ENCODE results near the gene KLK4.
"Not testable (repeated sequence)": the region's sequence is repeated elsewhere in the genome, so short reads cannot be mapped to it uniquely, and the experiment has no call there.

KLK4 gene

GRCh38 chr19:50912727-50913716 is 1.8 kb upstream of the KLK4 start:
- peak; percentile 10 for DNase-seq (ENCODE audit: low read depth, low spot score)

- no peak for DNase-seq (ENCODE audit: low read depth, low spot score)
These were observed 956 bp upstream of the KLK4 start for GRCh38 chr19:50912102-50912599.

- DNase-seq (ENCODE audit: low read depth, low spot score): no peak
These were observed 473 bp downstream of the KLK4 start for GRCh38 chr19:50910722-50911121.

GRCh38 chr19:50909240-50910070 is 1.7 kb downstream of the KLK4 start:
- DNase-seq (ENCODE audit: low read depth, low spot score): no peak

- DNase-seq (ENCODE audit: low read depth, low spot score): no peak
These were observed 2.9 kb downstream of the KLK4 start for GRCh38 chr19:50908336-50908735.

- DNase-seq (ENCODE audit: low read depth, low spot score): no peak
These were observed 5.0 kb downstream of the KLK4 start for GRCh38 chr19:50906217-50906616.

GRCh38 chr19:50902640-50903039 is 8.6 kb downstream of the KLK4 start:
- no peak for DNase-seq (ENCODE audit: low read depth, low spot score)

- DNase-seq (ENCODE audit: low read depth, low spot score): no peak
These were observed 11.6 kb downstream of the KLK4 start for GRCh38 chr19:50899569-50899968.

GRCh38 chr19:50898018-50898417 is 13.2 kb downstream of the KLK4 start:
- no peak for DNase-seq (ENCODE audit: low read depth, low spot score)

GRCh38 chr19:50897612-50898011 is 13.6 kb downstream of the KLK4 start:
- no peak for DNase-seq (ENCODE audit: low read depth, low spot score)

GRCh38 chr19:50897191-50897607 is 14.0 kb downstream of the KLK4 start:
- no peak for DNase-seq (ENCODE audit: low read depth, low spot score)

GRCh38 chr19:50896591-50897190 is 14.5 kb downstream of the KLK4 start:
- DNase-seq (ENCODE audit: low read depth, low spot score): peak; percentile 25

GRCh38 chr19:50896089-50896590 is 15.1 kb downstream of the KLK4 start:
- DNase-seq (ENCODE audit: low read depth, low spot score): not testable (repeated sequence)

GRCh38 chr19:50894478-50895356 is 16.5 kb downstream of the KLK4 start:
- DNase-seq (ENCODE audit: low read depth, low spot score): no peak

GRCh38 chr19:50893047-50893736 is 18.0 kb downstream of the KLK4 start:
- DNase-seq (ENCODE audit: low read depth, low spot score): no peak

- DNase-seq (ENCODE audit: low read depth, low spot score): no peak
These were observed 20.0 kb downstream of the KLK4 start for GRCh38 chr19:50891253-50891625.

- DNase-seq (ENCODE audit: low read depth, low spot score): peak; percentile 8
These were observed 20.6 kb downstream of the KLK4 start for GRCh38 chr19:50890422-50891252.

- no peak for DNase-seq (ENCODE audit: low read depth, low spot score)
These were observed 21.6 kb downstream of the KLK4 start for GRCh38 chr19:50889638-50890037.

GRCh38 chr19:50882188-50882587 is 29.0 kb downstream of the KLK4 start:
- DNase-seq (ENCODE audit: low read depth, low spot score): no peak
